Type B pancreatic cell (in vitro differentiated cells): ENCODE data around the gene ETDC. TPM values are rescaled to one million over a fixed set of nuclear protein-coding genes. Genes with fewer than 3 reads are reported as not detected.

Source experiments
- DNase-seq: peaks from one replicate; pipeline ENCODE4 v3.0.0; 2021; ENCODE audit warnings: mixed read lengths; ENCODE audit not compliant: unreplicated experiment; ENCODE audit errors: extremely low spot score
- H3K27ac Mint-ChIP-seq: 2 replicates; pipeline ENCODE4 v1.8.0; 2021; ENCODE audit warnings: mild to moderate bottlenecking, mixed read lengths
- H3K27me3 Mint-ChIP-seq: 2 replicates; pipeline ENCODE4 v1.8.0; 2021; ENCODE audit warnings: mixed read lengths
- H3K36me3 Mint-ChIP-seq: 2 replicates; pipeline ENCODE4 v1.8.0; 2021; ENCODE audit warnings: mixed read lengths
- H3K4me1 Mint-ChIP-seq: one replicate; pipeline ENCODE4 v1.8.0; 2021; ENCODE audit warnings: mixed read lengths; ENCODE audit not compliant: unreplicated experiment
- H3K4me3 Mint-ChIP-seq: 2 replicates; pipeline ENCODE4 v1.8.0; 2021; ENCODE audit warnings: mild to moderate bottlenecking, mixed read lengths
- H3K9me3 Mint-ChIP-seq: 2 replicates; pipeline ENCODE4 v1.8.0; 2021; ENCODE audit warnings: mixed read lengths
- total RNA-seq: library from RNA; stranded (reverse); gene quantifications from 2 replicates; pipeline ENCODE4 v1.2.1, GENCODE V29; 2021; ENCODE audit warnings: low replicate concordance
- TF ChIP-seq, protein P1 (sequence below): fragments of 200-600 bp; sonication (generic); conservative IDR thresholded peaks from 2 replicates; pipeline ENCODE4 v1.5.0; 2021; ENCODE audit warnings: antibody characterized with exemption, mild to moderate bottlenecking

Gene ETDC
- total RNA-seq, 1 donor from 2014 or later = not detected

DNA sequence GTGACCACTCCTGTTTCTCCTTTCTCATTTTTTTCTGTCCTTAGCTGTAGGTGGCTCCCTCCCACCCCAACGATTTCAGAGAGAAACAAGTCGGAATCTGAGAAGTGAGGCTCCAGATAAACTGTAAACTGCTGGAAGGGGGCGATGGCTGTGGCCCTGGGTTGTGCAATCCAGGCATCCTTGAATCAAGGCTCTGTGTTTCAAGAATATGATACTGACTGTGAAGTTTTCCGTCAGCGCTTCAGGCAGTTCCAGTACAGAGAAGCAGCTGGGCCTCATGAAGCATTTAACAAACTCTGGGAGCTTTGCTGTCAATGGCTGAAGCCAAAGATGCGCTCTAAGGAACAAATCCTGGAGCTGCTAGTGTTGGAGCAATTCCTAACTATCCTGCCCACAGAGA, 37.7 kb downstream of the ETDC start:
- H3K9me3 Mint-ChIP-seq = peaks cover 5% of the 10 kb centered on the region
- H3K4me1 Mint-ChIP-seq = peaks cover 12% of the 10 kb centered on the region
- TF ChIP-seq, protein P1, sequence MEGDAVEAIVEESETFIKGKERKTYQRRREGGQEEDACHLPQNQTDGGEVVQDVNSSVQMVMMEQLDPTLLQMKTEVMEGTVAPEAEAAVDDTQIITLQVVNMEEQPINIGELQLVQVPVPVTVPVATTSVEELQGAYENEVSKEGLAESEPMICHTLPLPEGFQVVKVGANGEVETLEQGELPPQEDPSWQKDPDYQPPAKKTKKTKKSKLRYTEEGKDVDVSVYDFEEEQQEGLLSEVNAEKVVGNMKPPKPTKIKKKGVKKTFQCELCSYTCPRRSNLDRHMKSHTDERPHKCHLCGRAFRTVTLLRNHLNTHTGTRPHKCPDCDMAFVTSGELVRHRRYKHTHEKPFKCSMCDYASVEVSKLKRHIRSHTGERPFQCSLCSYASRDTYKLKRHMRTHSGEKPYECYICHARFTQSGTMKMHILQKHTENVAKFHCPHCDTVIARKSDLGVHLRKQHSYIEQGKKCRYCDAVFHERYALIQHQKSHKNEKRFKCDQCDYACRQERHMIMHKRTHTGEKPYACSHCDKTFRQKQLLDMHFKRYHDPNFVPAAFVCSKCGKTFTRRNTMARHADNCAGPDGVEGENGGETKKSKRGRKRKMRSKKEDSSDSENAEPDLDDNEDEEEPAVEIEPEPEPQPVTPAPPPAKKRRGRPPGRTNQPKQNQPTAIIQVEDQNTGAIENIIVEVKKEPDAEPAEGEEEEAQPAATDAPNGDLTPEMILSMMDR = no peak
- no peak overlapping the region for H3K27ac Mint-ChIP-seq
- H3K36me3 Mint-ChIP-seq = peaks cover 13% of the 10 kb centered on the region
- no peak for DNase-seq
- H3K27me3 Mint-ChIP-seq = no peaks in the 10 kb centered on the region
- H3K4me3 Mint-ChIP-seq = no peak overlapping the region

DNA sequence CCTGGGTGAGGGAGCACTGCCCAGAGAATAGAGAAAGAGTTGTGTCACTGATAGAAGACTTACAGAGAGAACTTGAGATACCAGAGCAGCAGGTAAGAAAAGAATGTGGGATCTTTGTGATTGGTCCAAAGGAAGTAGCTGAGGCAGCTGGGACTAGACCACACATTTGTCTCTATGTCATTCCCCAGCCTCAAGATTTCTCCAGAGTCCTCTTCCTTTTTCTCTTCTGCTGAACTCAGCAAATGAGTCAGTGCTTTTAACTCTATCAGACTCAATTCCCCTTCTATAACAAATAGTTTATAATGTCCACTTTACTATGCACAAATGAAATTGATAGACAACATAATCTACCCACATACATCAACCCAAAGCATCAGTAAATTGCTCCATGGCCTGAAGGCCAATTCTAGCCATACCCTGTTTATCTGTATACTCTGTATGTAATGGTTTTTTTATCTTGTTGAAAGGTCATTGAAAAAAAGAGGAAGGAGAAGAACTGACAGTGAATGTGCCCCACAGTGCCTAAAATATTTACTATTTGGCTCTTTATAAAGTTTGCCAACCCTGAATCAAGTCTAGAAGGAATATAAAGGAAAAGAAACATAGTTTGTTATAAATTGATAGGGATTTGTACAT, 38.2 kb downstream of the ETDC start:
- Mint-ChIP-seq H3K4me1 (peaks cover 7% of the 10 kb centered on the region), H3K36me3 (peaks cover 13% of the 10 kb centered on the region), H3K4me3 (no peak overlapping the region), H3K9me3 (peaks cover 5% of the 10 kb centered on the region), H3K27me3 (no peaks in the 10 kb centered on the region), H3K27ac (no peak overlapping the region)
- TF ChIP-seq, protein P1 = no peak
- DNase-seq = no peak

DNA sequence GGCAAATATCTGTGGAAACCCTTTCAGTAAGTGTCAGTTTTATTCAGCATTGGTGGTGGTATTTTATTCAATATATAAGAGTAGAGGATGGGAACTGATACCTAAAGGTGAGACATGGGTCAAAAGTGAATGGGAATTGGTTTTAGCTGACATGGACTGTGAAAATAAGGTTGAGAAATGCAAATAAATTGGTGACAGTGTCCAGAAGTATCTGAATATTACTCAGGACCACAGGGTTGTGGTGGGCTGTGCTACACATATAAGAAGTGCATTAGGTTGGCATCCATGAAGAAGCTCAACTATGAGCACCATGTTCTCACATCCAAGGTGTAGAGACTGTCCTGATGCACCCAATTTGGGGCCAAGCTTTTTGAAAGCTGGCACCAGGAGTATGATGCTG, 45.0 kb downstream of the ETDC start:
- TF ChIP-seq, protein P1 = no peak
- no peak overlapping the region for H3K4me3 Mint-ChIP-seq
- H3K36me3 Mint-ChIP-seq = peaks cover 16% of the 10 kb centered on the region
- no peak for DNase-seq
- no peak overlapping the region for H3K27ac Mint-ChIP-seq
- H3K9me3 Mint-ChIP-seq = no peaks in the 10 kb centered on the region
- no peaks in the 10 kb centered on the region for H3K27me3 Mint-ChIP-seq
- H3K4me1 Mint-ChIP-seq = no peaks in the 10 kb centered on the region

Other genes with a start within 250 kb of the ETDC start
- gene SMIM10L2B, start 210.8 kb upstream of the ETDC start, total RNA-seq = 3.4 and 5.3 TPM in 2 replicates
- gene ETDB, start 189.0 kb upstream of the ETDC start, total RNA-seq = not detected in 2 replicates
- not detected in 2 replicates for gene CT55, start 138.1 kb upstream of the ETDC start, total RNA-seq
- not detected in 2 replicates for gene ETDA, start 57.4 kb upstream of the ETDC start, total RNA-seq
- 7.2 and 8.5 TPM in 2 replicates for gene ZNF75D, start 34.6 kb downstream of the ETDC start, total RNA-seq
- 4.3 and 7.1 TPM in 2 replicates for gene ZNF449, start 35.3 kb downstream of the ETDC start, total RNA-seq
- 2.6 and 4.8 TPM in 2 replicates for gene SMIM10L2A, start 112.5 kb downstream of the ETDC start, total RNA-seq
- 7.2 and 12.9 TPM in 2 replicates for gene INTS6L, start 211.2 kb downstream of the ETDC start, total RNA-seq